NCI-H1105 treated with DMSO at 0.1 percent for 48 hours (cell line): ENCODE data around the gene SEPTIN1.

Experiments
- DNase-seq: peaks from one replicate; lab custom pipeline; 2025; lab: John Stamatoyannopoulos, UW

The SEPTIN1 gene

DNA sequence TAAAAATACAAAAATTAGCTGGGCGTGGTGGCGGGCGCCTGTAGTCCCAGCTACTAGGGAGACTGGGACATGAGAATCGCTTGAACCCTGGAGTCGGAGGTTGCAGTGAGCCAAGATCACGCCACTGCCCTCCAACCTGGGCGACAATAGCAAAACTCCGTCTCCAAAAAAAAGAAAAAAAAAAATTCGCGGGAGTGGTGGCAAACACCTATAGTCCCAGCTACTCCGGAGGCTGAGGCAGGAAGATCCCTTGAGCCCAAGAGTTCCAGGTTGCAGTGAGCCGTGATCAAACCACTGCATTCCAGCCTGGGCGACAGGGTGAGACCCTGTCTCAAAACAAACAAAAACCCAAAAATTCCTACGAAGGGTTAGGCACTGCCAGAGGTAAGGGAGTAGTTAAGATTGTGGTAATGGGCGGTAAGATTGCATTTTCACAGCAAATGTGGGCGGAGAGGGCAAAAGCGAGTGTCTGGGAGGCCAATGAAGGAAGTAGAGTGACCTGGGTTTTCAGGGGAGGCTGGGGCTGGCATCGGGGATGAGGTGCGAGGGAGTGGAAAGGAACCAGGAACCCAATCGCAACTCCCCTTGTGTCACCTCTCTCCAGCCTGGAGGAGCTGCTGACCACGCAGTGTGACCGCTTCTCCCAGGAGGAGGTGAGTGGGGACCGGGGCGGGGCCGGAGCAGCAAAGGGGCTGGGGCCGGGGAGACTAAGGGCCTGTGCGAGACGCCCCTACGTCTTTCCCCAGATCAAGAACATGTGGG lies 5.1 kb downstream of the SEPTIN1 start:
- no peak for DNase-seq

DNA sequence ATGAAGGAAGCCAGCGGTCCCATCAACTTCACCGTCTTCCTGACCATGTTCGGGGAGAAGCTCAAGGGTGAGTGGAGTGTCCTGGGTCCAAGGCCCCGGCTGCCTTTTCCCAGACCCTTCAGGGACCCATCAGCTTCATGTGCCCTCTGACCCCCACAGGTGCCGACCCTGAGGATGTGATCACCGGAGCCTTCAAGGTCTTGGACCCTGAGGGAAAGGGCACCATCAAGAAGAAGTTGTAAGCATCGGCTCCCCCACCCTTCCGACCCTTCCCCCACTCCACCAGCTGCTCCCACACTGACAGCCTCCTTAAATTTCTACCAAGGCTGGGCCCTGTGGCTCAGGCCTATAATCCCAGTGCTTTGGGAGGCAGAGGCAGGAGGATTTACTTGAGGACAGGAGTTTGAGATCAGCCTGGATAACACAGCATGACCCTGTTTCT lies 5.9 kb downstream of the SEPTIN1 start:
- no peak for DNase-seq

DNA sequence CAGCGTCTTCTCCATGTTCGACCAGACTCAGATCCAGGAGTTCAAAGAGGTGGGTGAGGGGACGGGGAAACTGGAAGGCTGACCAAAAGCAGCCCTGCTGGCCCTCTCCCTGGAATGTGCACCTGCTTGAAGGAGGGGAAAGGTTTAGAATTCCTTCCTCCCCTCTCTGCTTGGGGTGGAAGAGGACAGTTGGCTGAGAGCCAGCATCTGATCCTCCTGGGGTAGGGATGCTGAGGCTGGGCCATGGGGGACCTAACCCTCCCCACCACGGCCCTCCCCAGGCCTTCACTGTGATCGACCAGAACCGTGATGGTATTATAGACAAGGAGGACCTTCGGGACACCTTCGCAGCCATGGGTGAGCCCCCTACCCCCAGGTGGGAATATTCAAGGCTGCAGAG lies 6.5 kb downstream of the SEPTIN1 start:
- no peak for DNase-seq

DNA sequence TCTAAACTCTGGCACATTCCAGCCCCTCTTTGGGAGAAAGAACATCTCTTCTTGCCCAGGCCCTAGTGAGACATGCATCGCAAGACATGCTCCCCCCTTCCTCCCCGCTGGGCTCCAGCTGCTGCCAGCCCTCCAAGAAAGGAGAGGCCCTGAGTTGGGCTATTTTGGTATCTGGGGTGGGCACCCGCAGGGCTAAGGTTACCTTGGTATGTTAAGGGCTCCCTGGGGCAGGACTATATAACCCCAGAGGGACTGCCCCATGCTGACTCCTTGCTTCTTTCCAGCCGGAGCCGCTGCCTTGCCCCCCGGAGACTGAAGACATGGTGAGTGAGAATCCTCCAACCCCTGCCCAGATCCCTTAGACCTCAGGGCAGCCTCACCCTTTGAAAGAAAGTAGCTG lies 7.8 kb downstream of the SEPTIN1 start, which contains the start of gene MYL11:
TSS of gene MYL11 (plus strand) at position 265 of the 400 bp plus-strand sequence. CDS start at position 321, 56 bp downstream.
- DNase-seq: no peak

DNA sequence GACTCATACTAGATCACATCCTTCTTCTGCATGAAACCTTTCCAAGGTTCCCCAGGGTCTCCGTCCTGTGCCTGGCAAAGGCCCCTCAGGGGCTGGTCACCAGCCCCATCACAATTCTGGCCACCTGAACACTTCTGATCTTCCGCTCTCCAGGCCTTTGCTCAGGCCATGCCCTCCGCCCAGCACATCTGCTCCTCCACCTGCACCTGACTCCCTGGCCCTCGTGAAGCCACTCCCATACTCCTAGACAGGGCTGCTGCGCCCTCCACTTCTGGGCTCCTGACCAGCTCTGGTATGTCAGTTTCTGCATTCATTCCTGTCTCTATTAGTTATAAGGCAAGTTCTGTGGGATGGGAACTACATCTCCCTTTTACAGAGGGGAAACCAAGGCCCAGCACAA lies 9.6 kb downstream of the SEPTIN1 start:
- DNase-seq: no peak

DNA sequence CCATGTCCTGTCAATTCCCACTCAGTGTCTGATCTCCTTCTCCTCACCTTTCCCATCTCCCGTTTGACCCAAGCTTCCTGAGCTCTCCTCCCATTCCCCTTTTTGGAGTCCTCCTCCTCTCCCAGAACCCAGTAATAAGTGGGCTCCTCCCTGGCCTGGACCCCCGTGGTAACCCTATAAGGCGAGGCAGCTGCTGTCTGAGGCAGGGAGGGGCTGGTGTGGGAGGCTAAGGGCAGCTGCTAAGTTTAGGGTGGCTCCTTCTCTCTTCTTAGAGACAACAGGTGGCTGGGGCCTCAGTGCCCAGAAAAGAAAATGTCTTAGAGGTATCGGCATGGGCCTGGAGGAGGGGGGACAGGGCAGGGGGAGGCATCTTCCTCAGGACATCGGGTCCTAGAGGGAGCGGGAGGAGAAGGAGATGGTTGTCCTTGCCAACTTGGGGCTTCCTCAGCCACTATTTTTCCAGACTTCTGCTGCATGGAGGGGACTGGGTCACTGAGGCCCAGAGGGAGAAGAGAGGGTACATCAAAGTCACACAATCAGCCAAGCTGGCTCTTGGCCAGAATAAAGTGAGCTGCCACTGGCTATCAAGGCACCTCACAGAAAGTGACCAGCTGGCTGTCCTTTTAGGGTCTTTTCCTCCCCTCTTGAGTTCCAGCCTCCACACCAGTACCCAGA lies 10.2 kb downstream of the SEPTIN1 start:
- no peak for DNase-seq

DNA sequence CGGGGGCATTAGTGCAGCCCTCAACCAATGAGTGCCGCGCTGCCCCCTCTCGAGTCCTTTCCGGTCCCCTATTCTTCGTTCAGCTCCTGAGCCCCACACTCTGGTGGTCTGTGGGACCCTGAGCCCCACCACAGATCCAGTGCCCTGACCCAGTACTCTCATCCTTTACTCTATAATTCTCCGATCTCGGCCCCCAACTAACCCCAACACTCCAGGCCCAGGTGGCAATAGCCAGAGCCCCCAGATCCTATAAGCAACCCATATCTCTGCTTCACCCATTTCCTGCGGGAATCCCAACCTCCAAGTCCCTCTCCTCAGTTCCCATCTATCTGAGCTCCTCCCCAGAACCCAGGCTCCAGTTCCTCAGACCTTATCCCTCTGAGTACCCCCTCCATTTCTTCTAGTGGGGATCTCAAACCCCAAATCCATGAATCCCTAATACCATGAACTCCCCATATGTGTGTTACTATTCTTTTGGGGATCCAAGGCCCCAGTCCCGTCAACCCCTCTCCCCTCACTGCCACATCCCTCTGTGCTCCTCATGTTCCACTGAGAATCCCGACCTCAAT lies 11.0 kb downstream of the SEPTIN1 start:
- DNase-seq: no peak

DNA sequence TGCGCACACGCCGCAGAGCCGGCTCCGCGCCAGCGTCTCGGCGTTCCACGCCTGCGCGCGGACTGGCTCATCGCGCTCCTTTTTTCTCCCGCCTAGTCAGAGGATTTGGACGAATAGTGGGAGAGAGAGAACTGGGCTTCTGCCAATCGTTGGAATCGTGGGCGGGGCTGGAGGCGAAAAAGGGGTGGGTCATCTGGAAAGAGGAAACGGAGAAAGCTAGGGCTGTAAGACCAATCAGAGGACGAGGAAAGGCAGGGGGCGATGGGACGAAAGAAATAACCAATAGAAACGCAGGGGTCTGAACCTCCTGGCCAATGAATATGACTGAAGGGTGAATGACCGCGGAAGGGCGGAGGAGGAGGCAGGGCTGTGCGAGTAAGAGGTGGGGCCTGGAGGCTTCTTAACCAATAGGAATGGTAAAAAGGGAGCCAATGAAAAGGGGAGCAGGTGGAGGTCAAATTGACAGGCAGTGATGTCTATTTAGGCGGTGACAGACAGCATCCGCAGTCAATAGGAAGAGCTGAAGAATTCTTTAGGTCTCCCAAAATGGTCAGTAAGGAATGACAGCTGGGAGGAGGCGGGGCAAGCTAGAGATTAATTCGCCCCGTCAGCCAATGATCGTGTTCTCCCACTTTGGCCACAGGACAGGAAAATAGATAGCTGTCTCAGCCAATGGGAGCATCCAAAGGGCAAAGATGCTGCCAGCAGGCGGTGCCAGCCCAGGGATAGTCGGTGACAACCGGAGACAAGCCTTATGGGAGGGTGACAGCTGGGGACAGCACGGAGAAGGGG lies 11.7 kb downstream of the SEPTIN1 start, which contains the start of gene TBC1D10B:
TSS of gene TBC1D10B (minus strand) at position 39 of the 792 bp plus-strand sequence. CDS start 311 bp downstream, outside the sequence.
- DNase-seq: peak; percentile 100

DNA sequence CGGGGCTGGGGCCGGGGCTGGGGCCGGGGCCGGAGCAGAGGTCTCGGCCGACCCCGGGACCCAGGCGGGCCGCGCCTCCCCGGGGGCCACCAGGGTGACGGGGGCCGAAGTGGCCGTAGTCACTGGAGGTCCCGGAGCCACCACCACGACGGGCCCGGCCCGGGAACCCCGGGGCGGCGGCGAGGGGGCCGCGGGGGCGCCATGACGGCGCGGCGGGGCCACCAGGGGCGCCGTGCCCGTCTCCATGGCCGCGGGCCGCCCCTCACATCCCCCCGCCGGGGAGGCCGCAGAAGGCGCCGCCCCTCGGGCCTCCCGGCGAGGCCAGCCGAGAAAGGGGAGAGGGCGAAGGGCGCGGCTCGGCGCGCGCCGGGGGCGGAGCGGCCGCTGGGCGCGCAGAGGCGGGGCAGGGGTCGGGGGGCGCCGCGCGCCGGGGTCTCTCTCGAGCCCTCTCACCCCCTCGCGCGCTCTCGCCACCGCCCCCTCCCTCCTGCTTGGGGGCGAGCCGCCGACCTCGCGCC lies 12.4 kb downstream of the SEPTIN1 start:
- DNase-seq: no peak

DNA sequence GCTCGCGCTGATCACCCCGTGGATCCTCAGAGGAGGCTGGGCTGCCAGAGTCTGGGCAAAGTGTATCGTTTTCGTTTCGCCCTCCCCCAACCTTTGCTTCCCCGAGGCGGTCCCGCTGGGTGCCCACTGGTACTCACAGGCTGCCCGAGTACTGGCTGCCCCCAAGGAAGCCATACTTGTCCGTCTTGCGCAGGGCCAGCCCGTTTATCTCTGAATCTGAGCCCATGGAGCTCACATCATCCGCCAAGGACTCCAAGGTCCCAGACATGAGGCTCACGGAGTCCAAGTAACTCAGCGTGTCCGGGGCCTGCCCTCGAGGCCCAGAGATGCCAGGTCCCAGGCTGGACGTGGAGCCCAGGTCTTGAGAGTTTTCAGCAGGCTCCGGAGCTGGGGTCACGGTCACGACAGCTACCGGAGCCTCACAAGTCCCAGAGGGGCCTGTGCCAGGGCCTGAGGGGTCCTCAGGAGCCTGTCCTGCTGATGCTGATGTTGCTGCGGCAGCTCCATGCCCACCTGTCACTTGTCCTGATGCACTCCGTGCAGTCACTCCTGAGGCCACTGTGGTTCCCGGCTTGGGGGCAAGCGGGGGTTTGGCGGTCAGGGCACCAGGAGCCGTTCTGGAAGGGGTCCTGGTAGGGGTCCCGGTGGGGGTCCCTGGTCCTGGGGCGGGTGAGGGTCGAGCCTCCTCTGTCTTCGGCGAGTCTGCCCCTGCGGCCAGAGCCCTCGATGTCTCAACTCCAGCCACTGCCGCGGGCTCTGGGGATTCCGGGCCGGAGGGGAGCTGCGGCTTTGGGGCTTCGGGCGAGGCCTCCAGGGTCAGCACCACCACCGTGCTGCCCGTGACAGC lies 13.0 kb downstream of the SEPTIN1 start:
- DNase-seq: no peak

DNA sequence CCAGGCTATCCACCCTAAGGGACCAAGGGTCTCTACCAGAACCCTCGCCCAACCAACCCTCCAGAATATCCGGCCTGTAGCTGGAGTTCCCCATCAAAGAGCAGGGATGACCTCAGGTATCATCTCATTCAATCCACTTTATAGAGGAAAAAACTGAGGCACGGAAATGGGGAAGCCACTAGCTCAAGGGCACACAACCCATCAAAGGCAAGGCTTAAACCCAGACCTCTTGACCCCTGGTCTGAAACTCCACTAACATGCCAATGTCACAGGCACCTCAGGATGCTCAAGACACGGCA lies 13.6 kb downstream of the SEPTIN1 start:
- DNase-seq: no peak

DNA sequence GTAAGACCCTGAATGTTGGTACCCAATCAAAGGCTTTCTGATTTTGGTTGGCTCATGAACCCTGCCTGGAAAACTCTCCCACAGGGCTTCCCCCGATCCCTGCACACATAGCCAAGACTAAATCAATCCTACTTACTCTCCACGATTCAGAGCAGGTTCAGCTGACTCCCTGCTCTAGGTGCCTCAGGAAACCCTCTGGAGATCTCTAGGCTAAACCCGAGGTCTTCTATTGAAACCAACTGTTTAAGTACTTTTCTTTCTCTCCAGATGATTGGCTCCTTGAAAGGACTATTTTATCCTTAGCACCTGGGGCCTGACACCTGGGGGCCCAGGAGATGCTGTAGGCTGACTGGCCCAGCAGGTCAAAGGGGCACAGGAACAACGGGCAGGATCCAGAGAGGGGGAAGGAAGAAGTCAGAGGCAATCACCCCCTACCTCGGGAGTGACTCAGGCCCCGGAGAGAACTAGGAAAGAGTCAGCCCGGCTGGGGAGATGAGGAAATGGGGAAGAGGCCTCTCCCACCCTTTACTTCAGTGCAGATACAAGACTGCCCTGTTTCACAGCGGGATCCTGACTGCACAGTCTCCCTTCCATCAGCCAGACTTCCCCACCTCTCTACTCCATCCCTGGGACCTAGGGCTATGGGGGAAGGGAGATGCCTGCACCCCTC lies 14.1 kb downstream of the SEPTIN1 start:
- no peak for DNase-seq

DNA sequence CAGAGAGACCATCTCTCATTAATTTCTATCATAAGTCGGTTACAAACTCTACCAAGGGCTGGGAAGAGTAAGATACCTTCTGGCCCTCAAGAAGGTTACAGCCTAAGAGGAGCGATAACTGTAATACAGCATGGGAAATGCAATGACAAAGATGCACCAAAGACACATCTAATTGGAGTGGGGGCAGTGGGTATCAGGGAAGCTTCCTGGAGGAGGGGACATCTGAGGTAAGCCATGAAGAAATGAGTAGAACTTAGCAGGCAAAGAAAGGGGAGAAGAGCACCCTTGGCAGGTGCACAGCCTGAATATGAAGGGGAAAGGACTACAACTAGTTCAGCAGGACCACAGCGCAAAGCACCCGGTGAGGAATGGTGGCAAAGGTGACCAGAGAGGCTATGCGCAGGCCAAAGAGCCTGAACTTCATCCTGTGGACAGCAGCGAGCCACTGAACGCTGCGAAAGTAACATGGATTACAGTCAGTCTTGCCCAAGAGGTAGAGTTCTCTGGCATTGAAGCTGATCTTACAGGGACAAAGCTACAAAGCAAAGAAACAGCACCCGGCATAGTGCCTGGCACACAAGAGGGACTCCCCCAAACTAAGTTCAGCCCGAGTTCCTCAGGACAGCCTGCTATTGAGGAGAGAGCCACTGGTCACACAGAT lies 14.9 kb downstream of the SEPTIN1 start:
- no peak for DNase-seq

DNA sequence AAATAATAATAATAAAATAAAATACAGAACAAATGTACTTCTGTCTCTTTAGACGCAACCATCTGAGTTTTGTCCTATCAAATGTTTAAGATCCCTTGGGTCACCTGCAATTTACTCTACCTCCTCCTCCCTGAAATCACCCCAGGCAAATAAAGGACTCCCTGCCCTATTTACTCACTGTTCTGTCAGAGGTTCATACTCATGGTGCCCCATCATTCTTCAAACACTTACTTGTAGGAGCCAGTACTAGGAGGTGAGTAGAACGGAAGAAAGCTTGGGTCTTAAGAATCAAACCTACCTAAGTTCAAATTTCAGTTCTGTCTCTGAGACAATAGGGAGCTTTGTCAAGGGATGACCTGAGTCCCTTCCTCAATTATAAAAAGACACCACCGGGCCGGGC lies 15.8 kb downstream of the SEPTIN1 start:
- no peak for DNase-seq

DNA sequence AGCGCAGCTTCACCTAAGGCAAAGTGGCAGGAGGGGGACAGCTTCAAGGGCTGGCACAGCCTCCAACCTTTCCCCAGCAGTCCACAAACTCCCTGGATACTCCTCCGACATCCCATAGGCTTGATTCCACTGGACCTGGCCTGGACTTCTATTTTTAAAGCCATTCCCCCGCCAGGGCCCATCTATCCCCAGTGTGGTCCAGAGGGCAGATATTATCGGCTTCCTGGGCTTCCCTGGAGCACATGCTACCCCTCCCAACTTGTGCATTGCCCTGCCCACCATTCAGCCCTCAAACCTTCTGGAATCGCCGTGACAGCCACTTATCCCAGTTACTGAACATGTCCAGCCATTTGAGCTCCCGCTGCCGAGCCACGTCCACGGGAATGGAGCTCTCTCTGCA lies 17.2 kb downstream of the SEPTIN1 start:
- no peak for DNase-seq

DNA sequence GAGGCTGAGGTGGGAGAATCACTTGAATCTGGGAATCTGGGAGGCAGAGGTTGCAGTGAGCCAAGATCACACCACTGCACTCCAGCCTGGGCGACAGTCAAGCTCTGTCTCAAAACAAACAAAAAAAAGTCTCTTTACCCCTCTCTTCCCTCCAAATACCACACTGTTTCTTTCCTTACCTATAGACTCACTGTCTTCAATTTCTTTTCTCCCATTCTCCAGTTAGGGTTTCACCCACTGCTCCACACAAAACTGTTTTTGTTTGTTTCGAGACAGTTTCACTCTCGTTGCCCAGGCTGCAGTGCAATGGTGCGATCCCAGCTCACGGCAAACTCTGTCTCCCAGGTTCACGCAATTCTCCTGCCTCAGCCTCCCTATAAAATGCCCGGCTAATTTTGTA lies 21.2 kb downstream of the SEPTIN1 start:
- no peak for DNase-seq

DNA sequence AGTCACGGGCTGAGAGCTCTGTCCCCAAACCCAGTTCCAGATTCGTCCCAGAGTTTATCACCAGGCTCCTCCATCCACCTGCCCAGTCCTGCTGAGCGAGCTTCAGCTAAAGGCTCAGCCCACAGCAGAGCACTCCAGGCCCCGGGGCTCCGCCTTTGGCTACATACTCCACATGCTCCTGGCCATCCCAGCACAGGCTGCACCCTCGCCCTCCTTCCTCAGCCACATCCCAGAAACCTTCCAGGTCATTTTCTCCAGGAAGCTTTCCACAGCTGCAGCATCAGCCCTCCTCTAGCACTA lies 22.5 kb downstream of the SEPTIN1 start:
- DNase-seq: no peak

DNA sequence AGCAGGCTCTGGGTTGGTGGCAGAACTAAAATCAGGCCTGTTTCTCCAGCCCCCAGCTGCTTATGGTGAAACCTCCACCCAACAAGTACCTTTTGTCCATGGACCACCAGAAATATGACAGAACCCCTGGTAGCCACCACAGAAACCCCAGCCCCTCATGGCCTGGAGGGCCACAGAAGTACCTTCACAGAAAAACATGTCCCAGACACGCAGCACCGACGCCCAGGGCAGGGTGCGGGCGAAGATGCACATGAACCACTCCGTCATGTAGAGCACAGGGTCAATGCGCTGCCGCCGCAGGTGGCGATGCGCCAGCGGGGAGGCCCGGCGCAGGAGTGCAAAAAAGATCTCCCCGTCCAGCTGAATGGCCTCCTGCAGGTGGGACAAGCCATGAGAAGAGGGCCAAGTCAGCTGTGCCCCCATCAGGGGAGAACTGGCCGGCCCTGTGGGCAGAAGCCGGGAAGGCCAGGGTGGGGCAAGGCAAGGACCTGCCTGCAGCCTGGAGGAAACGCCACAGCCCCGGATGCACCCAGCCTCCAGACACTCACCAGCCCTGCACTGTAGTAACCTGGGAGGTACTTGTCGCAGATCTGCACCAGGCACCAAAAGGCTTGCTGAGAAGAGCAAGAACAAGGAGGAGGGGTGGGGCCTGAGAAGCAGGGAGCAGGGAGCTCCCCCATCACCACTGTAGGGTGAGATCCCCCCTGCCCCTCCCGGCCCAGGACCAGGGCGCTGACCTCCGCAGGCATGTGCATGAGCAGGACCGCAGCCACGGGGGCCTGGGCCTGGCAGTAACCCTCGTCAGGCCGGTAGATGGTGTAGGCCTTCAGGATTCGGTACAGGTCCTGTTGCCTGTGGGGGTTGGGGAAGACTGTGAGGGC lies 23.1 kb downstream of the SEPTIN1 start:
- DNase-seq: no peak

DNA sequence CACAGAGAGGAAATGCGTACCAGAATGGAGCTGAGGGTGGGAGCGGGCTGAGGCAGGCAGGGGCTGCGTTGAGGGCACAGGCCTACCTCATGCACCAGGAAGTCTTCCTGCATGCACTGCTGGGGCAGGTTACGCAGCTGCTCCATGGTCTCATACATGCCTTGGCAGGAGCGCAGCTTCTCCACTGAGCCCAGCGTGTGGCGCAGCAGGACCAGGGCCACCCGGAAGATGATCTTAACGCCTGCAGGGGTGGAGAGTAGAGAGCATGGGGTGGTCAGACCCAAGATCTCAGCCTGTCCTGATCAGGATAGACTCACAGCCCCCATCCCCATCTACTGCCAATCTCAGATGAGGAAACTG lies 23.8 kb downstream of the SEPTIN1 start:
- no peak for DNase-seq
